SK-N-SH treated with all-trans-retinoic acid at 6 μM for 48 hours (cell line): ENCODE data around the gene FER1L5.

ENCODE experiments used
- ATAC-seq: fragments of 200-7000 bp; cut with Tn5 transposase; 3 replicates; pipeline ENCODE4 v1.9.1; 2020; ENCODE audit warnings: mild to moderate bottlenecking, moderate library complexity
- ARNTL ChIP-seq: fragments of 450-650 bp; formaldehyde crosslinking; IDR thresholded peaks from 2 replicates; pipeline ENCODE4 v1.5.0; 2020; ENCODE audit warnings: low read depth, mild to moderate bottlenecking, moderate library complexity, borderline replicate concordance
- BACH2 ChIP-seq: fragments of 250-450 bp; sonication (Bioruptor Pico); IDR thresholded peaks from 2 replicates; pipeline ENCODE4 v1.9.0; 2021; ENCODE audit warnings: mild to moderate bottlenecking, borderline replicate concordance
- CREB5 ChIP-seq: fragments of 250-450 bp; sonication (Bioruptor Pico); IDR thresholded peaks from 2 replicates; pipeline ENCODE4 v1.5.1; 2020; ENCODE audit warnings: low read depth, mild to moderate bottlenecking, moderate library complexity
- CSDC2 ChIP-seq: fragments of 250-450 bp; sonication (Bioruptor Pico); IDR thresholded peaks from 2 replicates; pipeline ENCODE4 v1.5.0; 2020; ENCODE audit warnings: mild to moderate bottlenecking, moderate library complexity
- CSRNP3 ChIP-seq: fragments of 250-450 bp; sonication (Bioruptor Pico); IDR thresholded peaks from 2 replicates; pipeline ENCODE4 v1.5.1; 2021; ENCODE audit warnings: mild to moderate bottlenecking, moderate library complexity
- ESRRG ChIP-seq: fragments of 250-450 bp; sonication (Bioruptor Pico); IDR thresholded peaks from 2 replicates; pipeline ENCODE4 v1.6.1; 2021; ENCODE audit warnings: mild to moderate bottlenecking
- GLIS3 ChIP-seq: fragments of 250-450 bp; sonication (Bioruptor Pico); IDR thresholded peaks from 2 replicates; pipeline ENCODE4 v1.5.0; 2020; ENCODE audit warnings: mild to moderate bottlenecking, moderate library complexity
- ISL1 ChIP-seq: fragments of 250-450 bp; sonication (Bioruptor Pico); IDR thresholded peaks from 2 replicates; pipeline ENCODE4 v2.1.2; 2022; ENCODE audit warnings: mild to moderate bottlenecking, moderate library complexity
- OSR1 ChIP-seq: fragments of 250-450 bp; sonication (Bioruptor Pico); IDR thresholded peaks from 2 replicates; pipeline ENCODE4 v1.8.0; 2022; ENCODE audit warnings: moderate library complexity, mild to moderate bottlenecking, inconsistent platforms
- PATZ1 ChIP-seq: fragments of 250-450 bp; sonication (Bioruptor Pico); IDR thresholded peaks from 2 replicates; pipeline ENCODE4 v1.8.0; 2020; ENCODE audit warnings: mild to moderate bottlenecking, moderate library complexity, borderline replicate concordance
- POU6F1 ChIP-seq: fragments of 250-450 bp; sonication (Bioruptor Pico); IDR thresholded peaks from 2 replicates; pipeline ENCODE4 v1.8.0; 2021; ENCODE audit warnings: low read depth, mild to moderate bottlenecking, moderate library complexity, borderline replicate concordance
- PPARA ChIP-seq: fragments of 250-450 bp; sonication (Bioruptor Pico); IDR thresholded peaks from 2 replicates; pipeline ENCODE4 v1.5.0; 2020; ENCODE audit warnings: mild to moderate bottlenecking, borderline replicate concordance
- SNAI2 ChIP-seq: fragments of 250-450 bp; sonication (Bioruptor Pico); IDR thresholded peaks from 2 replicates; pipeline ENCODE4 v1.5.0; 2020; ENCODE audit warnings: mild to moderate bottlenecking, moderate library complexity
- TCF4 ChIP-seq: fragments of 250-450 bp; sonication (Bioruptor Pico); IDR thresholded peaks from 2 replicates; pipeline ENCODE4 v1.8.0; 2021; ENCODE audit warnings: mild to moderate bottlenecking, moderate library complexity, borderline replicate concordance
- TOX ChIP-seq: fragments of 250-450 bp; sonication (Bioruptor Pico); IDR thresholded peaks from 2 replicates; pipeline ENCODE4 v1.8.0; 2021; ENCODE audit warnings: mild to moderate bottlenecking, moderate library complexity, borderline replicate concordance
- TSHZ2 ChIP-seq: fragments of 250-450 bp; sonication (Bioruptor Pico); IDR thresholded peaks from 2 replicates; pipeline ENCODE4 v1.5.0; 2020; ENCODE audit warnings: mild to moderate bottlenecking, moderate library complexity
- ZC3H10 ChIP-seq: fragments of 250-450 bp; sonication (Bioruptor Pico); IDR thresholded peaks from 2 replicates; pipeline ENCODE4 v1.5.1; 2021; ENCODE audit warnings: mild to moderate bottlenecking, moderate library complexity
- ZFP3 ChIP-seq: fragments of 250-450 bp; sonication (Bioruptor Pico); IDR thresholded peaks from 2 replicates; pipeline ENCODE4 v1.5.0; 2020; ENCODE audit warnings: mild to moderate bottlenecking, moderate library complexity
- ZFP30 ChIP-seq: fragments of 450-650 bp; formaldehyde crosslinking; IDR thresholded peaks from 2 replicates; pipeline ENCODE4 v1.5.0; 2022; ENCODE audit warnings: mild to moderate bottlenecking, moderate library complexity
- ZNF70 ChIP-seq: fragments of 450-650 bp; formaldehyde crosslinking; IDR thresholded peaks from 2 replicates; pipeline ENCODE4 v1.5.0; 2020; ENCODE audit warnings: mild to moderate bottlenecking, moderate library complexity
- ZNF8 ChIP-seq: fragments of 450-650 bp; formaldehyde crosslinking; IDR thresholded peaks from 2 replicates; pipeline ENCODE4 v1.5.0; 2020; ENCODE audit warnings: mild to moderate bottlenecking, moderate library complexity

The FER1L5 gene

GRCh38 chr2:96734880-96735583 lies 92.5 kb downstream of the FER1L5 start:
- no peak for ATAC-seq
- no peak for TF ChIP-seq SNAI2

GRCh38 chr2:96737251-96737650 lies 94.7 kb downstream of the FER1L5 start:
- TF ChIP-seq TSHZ2 (CRISPR knock-in tag) (no peak), OSR1 (no peak), ZFP30 (no peak), ARNTL (CRISPR knock-in tag) (no peak), ZNF70 (CRISPR knock-in tag) (no peak), ZNF8 (no peak), ZFP3 (CRISPR knock-in tag) (no peak), ESRRG (CRISPR knock-in tag) (no peak), ZC3H10 (CRISPR knock-in tag) (no peak), BACH2 (no peak), CSRNP3 (CRISPR knock-in tag) (no peak), CREB5 (no peak), POU6F1 (CRISPR knock-in tag) (no peak), CSDC2 (CRISPR knock-in tag) (no peak), ISL1 (CRISPR knock-in tag) (no peak), TOX (CRISPR knock-in tag) (no peak), PPARA (CRISPR knock-in tag) (no peak), TCF4 (CRISPR knock-in tag) (no peak), GLIS3 (CRISPR knock-in tag) (no peak), PATZ1 (CRISPR knock-in tag) (no peak)
- ATAC-seq = no peak

GRCh38 chr2:96737831-96738230 lies 95.3 kb downstream of the FER1L5 start:
- TF ChIP-seq ISL1 (CRISPR knock-in tag) (no peak), POU6F1 (CRISPR knock-in tag) (no peak), PPARA (CRISPR knock-in tag) (no peak), PATZ1 (CRISPR knock-in tag) (no peak), ESRRG (CRISPR knock-in tag) (no peak), ZNF8 (no peak), CSRNP3 (CRISPR knock-in tag) (no peak), CSDC2 (CRISPR knock-in tag) (no peak)
- no peak for ATAC-seq
